ENCODE results near the gene CHRNA4.
A peak's percentile ranks its signal among the peaks of the same experiment; 100 is the strongest.

The CHRNA4 gene

DNA sequence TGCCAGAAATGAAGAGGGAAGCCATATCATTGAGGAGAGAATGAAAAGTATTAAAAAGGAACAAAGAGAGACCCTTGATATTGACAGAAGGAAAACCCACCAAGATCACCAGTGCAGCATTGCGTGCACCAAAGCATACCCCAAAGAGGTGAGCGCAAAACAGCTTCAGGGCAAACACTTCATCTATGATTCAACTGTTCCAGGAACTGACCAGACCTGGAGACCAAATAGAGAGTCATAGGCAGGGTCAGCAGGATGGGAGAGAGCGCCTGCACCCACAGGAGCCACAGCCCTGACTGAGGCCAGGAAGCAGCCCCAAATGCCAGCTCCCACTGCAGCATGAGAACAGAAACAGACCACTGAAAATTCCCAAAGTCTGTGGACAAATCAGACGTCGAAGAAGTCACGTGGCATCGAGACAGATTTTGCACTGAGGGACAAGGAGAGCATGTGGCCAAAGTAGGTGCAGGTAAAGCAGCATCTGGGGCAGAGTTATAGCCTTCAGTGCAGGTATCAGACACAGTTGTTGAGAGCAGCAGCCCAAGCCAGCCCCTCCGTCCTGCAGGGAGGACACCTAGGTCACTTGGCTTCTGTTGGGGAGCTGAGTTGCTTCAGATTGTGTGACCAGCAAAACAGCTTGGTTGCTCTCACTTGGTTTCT lies 29.3 kb downstream of the CHRNA4 start:
- no peak for DNase-seq

DNA sequence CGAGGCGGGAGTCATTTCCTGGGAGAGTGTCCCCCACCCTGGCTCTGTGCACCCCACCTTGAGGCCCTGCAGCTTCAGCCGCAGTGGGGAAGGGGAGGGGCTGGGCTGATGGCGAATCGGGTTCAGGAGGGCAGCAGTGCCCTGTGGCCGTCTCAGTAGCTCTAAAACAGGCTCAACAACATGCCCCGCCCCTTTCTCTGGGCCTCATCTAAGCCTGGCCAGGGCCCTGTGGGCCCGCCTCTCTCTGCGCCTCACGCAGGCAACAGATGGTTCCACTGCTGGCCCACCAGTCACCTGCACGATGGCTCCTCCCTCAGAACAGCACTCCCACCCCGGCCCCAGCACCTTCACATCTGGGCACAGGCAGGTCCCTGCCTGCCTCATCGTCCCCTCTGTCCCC lies 30.2 kb downstream of the CHRNA4 start:
- DNase-seq: no peak

DNA sequence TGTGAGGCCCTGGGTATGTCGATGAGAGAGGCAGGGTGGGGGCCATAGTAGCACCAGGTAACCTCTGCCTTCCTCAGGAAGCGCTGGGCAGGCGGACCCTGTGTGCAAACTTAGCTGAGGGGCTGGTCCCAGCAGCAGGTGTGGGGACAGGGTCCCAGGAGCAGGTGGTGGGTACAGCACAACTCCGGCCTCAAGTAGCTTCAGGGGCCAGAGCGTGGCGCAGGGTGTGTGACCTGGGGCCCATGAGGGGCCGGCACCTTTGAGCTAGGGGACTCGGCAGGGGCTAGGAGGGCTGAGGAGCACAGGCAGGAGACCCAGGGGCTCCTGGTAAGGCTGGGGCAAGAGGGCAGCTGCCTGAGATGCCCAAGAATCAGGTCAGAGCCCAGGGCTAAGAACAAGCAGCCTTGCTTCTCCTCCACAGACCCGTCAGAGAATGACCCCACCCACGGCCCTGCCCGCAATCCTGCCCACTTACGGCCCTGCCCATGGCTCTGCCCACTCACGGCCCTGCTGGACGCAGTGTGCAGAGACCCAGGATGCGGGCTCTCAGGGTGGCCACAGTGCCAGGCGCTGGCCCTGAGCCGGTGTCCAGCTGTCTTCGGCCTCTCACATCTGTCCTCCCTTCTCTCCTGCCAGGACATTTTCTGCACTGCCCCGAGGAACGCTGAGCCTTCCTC lies 30.9 kb downstream of the CHRNA4 start:
- DNase-seq: no peak

DNA sequence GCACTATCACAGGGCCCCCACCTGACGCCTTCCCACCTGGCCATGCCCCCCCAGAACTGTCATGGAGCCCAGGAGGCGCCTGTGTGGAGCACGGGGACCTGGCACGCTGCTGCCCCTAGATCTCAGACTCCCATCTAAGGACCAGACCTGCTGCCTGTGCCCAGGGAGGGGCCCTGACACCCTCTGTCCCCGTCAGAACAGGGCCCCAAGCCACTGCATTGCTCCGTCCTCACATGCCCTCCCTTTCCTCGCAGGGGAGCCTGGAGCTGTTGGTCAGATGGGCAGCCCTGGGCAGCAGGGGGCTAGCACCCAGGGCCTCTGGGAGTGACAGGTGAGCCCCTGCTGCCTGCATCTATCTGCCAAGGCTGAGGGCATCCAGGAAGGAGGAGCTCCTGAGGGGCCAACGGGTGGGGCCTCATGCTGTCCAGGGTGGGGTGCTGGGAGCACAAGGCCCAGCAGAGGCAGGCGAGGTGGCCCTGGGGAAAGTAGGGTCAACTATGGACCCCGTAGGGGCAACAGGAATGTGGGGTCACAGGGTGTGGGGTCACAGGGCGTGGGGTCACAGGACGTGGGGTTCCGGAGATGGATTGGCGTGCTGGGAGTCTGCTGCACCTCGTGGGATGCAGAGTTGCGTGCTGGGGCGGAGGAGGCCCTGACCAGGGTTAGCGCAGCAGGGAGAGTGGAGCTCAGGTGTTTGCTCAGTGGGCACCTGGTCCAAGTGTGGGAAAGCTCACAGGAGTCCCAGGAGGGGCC lies 31.6 kb downstream of the CHRNA4 start:
- DNase-seq: no peak

DNA sequence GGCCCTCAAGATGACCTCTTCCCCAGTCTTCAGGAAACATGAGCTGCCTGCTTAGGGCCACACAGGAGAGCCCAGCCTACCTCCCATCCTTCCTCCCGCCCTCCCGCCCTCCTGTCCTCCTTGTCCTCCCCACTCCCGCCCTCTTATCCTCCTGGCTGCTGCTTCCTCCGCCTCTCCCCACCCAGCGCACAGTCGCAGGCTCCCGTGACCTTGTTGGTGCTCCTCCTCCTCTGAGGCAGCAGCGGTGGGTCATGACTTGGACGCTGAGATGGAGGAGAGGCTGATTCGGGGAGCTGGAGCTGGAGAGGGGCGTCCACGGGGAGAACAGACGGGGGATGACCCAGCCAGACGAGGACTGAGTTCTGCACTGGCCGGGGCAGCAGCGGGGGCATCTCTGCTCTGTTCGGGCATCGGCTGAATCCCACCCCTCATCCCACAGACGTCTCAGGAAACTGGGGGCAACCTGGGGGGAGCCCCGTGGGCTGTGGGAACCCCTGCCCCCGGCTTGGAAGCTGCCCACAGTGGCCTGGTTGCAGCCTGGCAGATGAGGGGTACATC lies 32.4 kb downstream of the CHRNA4 start:
- no peak for DNase-seq

DNA sequence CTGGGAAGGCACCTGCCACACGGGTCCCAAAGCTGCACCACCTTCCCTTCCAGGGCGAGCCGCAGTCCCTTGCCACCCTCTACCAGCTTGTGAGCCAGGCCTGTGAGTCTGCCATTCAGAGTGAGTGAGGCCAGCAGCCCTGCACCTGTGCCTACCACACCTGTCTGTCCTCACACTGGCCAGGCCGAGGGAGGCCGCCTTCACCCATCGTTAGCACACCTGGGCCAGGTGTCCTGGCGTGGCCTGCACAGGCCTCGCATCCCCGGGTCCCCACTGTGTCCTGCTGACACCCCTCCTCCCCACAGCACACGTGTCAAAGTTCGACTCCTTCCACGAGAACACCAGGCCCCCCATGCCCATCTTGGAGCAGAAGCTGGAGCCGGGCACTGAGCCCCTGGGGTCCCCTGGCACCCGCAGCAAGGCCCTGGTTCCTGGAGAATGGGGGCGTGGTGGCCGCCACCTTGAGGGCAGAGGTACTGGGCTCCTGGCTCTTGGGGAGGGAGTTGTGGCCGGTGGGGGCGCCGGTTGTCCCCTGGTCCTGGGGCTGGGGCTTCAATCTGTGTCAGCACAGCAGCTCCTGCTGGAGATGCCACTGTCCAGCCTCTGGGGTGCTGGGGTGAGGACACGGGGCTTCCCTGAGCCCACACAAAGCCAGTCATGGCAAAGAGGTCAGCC lies 33.0 kb downstream of the CHRNA4 start:
- DNase-seq: no peak

DNA sequence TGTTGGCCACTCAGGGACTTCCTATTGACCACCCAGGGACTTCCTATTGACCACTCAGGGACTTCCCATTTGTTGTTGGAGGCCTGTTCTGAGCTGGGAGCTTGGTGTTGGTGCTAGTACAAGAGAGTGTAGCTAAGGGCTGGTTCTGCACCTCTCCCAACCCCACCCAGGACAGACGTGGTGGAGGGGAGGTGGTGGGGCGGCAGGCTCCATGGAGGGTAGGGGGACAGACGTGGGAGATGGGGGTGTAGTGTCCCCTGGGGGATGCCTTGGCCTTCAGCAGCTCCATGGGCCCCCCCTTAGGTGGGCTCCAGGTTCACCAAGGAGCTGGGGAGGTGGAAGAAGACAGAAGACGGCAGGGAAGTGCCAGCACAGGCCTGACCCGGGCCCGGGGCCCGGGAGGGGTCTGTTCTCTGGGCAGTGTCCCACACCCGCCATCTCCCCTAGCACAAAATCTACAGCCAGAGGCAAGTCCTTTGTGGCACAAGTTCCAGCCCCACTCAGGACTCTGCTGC lies 33.9 kb downstream of the CHRNA4 start:
- DNase-seq: no peak

DNA sequence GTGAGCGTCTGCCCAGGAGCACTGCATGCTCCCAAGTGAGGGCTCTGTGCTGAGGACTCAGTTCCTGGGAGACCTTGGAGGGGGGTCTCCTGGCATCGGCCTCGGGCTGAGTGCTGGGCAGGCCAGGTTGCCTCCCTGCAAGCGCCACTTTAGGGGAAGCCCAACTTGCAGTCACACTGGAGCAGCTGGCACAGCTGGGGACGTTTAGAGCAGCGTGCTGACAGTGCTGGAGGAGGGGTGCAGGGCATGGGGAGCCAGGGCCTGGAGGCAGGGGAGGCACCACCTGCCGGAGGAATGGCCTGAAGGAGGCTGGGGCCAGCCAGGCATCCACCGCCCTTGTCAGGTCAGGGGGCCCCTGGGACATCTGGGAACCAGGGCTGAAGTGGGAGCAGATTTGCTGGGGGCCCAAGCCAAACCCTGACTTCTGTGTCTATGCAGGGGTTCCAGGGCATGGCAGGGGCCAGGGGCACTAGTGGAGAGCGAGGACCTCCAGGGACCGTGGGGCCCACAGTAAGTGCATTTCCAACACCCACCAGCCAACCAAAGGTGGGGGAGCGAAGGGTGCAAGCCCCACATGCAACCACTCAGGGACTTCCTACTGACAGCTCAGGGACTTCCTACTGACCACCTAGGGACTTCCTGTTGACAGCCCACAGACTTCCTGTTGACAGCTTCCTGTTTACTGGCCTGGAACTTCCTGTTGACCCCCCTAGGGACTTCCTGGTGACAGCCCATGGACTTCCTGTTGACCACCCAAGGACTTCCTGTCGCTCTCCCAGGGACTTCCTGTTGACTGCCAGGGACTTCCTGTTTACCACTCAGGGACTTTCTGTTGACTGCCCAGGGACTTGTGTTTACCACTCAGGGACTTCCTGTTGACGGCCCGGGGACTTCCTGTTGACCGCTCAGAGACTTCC lies 34.6 kb downstream of the CHRNA4 start:
- DNase-seq: no peak

DNA sequence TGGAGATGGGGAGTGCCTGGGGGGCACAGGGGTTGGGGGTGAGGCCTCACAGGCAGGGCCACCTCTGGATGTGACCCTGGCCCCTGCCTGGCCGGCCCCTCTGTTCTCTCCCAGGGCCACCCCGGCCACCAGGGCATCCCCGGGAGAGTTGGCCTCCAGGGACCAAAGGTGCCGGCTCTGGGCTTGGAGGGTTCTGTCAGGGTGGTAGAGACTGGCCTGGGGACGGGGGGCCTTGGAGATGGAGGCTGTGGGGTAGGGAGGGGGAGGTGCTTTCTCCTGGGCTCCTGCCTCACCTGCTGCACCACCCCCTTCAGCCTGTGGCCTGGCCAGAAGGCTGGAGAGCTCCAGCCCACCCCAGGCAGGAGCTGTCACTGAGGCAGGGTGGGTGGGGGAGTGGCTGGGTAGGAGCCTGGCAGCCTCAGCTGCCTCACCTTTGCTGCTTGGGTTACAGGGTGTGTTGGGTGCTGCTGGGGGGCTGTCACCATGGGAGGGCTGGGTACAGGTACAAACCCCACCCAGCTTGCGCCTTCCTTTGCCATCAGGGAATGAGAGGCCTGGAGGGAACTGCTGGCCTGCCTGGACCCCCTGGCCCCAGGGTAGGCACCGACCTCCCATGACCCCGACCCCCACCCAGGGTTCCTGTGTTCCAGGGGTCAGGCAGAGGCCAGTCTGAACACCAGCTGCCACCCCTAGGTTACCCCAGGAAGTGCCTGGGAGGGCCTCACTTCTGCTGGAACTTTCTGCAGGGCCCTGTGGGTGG lies 35.4 kb downstream of the CHRNA4 start:
- no peak for DNase-seq

DNA sequence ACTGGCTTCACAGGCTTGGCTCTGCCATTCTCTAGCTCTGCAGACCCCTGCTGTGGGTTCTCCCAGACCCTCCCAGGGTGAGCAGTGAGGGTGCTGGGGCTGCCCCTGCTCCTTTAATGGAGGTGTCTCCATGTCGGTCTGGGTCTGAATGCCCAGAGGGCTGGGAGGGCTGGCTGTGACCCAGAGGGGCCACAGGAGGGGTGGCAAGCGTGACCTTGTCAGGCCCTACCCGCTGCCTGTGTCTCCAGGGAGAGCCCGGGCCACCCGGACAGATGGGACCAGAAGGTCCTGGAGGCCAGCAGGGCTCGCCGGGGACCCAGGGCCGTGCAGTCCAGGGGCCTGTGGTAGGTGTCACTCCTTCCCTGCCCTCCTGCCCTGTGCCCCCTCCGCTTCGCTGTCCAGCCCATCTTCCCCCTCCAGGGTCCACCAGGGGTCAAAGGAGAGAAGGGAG lies 36.1 kb downstream of the CHRNA4 start:
- peak; percentile 24 for DNase-seq

DNA sequence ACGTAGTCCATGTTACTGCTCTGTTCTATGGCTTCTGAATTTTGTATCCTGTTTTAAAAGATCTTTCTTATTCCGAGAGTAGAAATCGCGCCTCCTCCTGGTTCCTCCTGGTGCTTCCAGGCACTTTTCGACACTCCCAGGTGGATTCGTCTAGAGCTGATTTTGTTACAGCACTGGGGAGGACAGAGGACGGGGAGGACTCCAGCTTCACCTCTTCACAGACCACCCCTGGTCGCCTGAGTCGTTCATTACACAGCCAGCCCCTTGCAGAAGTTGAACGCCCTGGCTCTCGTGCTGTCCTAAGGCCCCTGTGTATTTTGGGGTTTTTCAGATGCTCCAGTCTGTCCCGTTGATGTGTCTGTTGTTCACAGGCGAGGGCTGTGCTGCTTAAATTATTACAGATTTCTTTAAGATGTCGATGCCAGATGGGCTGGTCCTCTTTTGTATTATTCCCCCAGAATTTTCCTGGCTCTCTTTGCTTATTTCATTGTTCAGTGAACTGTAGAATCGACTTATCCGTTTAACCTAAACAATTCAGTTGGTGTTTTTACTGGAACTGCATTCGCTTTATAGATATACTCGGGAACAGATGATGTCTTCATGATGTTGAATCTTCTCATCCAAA lies 37.7 kb downstream of the CHRNA4 start:
- peak; percentile 48 for DNase-seq

DNA sequence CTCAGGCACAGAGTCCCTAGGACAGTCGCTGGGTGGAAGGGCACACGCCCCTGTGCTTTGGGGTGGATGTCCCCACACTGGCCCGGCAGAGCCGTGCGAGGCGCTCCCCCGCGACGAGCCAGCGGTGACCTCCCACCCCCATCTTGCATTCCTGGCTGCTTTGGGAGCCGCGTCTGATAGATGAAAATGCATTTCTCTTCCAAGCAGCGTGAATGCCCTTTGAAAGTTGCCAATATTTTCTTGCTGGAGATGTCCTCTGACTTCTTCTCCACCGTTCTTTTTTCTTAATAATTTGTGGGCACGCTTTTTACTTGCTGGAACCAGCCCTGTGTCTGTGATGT lies 38.2 kb downstream of the CHRNA4 start:
- DNase-seq: peak; percentile 23

DNA sequence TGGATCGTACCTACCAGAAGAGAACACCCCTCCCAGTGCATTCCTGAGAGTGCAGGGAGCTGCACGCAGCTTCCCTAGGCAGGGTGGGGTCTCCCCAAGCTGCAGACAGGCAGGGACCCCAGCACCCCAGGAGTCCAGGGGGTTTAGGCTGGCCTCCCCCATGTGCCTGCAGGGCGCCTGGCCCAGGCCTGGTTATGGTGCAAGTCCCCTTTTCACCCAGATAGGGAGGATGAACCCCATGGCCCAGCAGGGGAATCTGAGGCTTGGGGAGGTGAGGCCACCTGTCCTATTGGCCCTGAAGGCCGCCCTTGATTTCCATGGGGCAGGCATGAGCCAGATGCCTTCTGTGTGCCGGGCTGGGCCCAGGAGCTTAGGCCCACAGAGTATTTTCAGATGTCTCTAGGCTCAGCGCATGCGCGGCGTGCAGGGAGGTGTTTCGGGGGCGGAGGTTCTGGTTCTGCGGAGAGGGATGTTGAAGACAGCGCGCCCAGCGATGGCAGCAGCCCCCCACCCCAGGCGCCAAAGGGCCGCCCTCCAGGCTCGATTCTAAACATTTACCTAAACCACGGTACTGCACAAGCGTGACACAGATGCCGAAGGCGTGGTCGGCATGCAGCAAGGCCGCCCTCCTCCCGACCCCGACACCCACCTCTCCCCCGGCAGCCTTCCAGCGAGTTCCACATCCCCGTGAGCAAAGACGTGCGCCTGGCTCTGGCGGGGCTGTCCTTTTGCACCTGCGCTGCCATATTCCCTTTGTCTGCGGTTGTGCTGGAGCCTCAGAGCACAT lies 38.8 kb downstream of the CHRNA4 start:
- peak; percentile 35 for DNase-seq

DNA sequence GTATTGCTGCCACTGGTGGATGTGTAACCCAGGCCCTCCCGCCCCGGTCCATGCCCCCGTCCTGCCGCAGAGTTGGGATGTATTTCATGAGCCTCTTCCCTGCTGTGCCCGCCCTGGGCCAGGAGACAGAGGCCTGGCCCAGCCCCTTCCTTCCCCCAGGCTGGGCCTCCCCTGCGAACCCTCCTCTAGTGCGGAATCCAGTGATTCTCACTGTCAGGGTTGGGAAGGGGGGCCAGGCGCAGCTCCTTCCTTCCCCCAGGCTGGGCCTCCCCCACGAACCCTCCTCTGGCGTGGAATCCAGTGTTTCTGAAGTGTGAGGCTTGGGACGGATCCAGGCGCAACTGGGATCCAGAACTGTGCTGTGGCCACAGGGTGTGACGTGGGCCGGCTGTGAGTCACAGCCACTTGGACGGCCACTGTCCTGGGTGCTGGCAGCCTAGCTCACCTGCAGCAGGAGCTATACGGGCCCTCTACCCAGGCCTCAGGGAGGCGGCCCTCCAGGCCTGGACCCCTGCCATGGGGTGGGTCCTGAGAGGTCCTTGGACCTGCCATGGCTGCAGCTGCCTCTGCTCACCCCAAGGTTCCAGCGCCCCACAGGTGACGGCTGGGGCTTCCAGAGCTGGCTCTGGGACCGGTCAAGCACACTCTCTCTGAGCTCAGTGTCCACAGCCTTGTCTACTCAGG lies 39.9 kb downstream of the CHRNA4 start:
- peak; percentile 85 for DNase-seq

DNA sequence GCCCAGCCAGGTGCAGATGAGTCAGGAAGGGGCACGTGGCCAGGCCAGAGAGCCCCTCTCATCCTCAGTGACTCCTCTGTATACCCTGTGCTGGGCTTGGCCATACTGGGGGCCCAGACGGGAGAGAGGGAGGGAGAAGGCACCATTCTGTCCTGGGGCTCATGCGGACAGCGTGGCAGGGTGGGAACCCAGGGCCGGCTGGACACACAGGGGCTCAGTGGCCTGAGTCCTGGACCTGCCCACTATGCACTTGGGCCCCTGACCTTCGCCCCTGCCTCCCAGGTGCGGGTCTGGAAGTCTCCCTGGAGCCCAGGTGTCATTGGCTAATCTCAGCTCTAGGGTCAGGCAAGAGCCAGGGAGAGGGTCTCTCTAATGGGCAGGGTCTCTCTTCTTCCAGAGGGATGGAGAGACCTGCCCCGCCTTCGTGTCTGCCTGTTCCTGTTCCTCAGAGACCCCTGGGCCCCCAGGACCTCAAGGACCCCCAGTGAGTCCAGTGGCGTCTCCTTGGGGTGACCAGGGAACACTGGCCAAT lies 40.5 kb downstream of the CHRNA4 start:
- no peak for DNase-seq

DNA sequence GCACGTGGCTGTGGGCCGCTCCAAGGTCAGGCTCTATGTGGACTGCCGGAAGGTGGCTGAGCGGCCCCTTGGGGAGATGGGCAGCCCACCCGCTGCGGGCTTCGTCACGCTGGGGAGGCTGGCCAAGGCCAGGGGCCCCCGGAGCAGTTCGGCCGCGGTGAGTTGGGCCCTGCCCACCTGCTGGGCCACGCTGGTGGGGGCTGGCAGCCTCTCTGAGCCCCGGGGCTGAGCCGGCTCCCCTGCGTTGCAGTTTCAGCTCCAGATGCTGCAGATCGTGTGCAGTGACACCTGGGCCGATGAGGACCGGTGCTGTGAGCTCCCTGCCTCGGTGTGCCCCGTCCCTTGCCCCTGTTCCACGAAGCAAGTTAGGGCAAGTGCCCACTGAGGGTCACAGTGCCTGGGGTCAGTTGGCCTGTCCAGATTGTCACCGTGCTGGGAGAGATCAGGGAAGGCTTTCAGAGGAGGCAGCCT lies 41.1 kb downstream of the CHRNA4 start:
- DNase-seq: peak; percentile 22

DNA sequence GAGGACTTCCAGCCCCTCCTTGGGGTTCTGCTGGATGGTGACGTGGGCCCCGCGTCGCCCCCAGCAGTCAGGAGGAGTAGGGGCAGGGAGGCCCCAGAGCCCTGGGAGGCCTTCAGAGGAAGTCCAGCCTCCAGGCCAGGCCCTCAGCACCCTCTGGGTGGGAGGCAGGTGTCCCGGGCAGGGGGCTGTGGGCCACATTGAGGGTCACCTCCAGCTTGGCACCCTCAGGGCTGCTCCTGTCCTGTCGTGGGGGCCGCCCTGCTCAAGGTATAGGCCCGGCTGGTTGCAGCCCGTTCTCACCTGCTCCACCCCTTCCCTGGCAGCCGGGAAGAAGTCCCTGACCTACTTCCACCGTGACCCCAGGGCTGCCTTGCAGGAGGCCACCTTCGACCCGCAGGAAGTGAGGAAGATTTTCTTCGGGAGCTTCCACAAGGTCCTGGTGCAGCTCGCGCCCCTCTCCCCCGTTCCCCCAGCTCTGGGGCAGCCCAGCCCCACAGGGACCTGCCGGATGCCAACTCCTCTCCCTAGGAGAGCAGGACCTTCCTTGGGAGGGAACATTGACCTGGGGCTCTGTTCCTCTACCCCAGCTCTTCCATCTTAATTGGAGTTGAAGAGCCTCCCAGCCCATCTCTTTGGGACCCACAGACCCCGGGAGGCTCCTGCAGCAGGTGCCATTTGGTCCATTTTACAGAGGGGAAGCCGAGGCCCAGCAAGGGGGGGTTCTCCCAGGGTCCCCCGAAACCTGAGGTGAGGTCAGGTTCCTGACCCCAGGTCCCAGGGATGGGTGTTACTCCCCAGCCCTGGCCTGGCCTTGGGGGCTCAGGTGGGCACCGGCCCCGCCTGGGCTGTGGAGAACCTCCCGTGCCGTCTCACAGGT lies 41.7 kb downstream of the CHRNA4 start:
- peak; percentile 18 for DNase-seq

All from left hindlimb (tissue), 1 donor.